Endothelial cell of umbilical vein (primary cell): ENCODE results near the gene LRSAM1. TPM values are rescaled to one million over a fixed set of nuclear protein-coding genes. Genes with fewer than 3 reads are reported as not detected.

ENCODE experiments used
- BruUV-seq: library from RNA; stranded (reverse); fragments of 400-500 nt; replicated peaks from 2 replicates; lab custom pipeline; 2021; lab: Mats Ljungman, UMichigan
- CTCF ChIA-PET: fragments of 300-600, 350-600 bp; sonication (Branson Sonifier 250); formaldehyde crosslinking; loops from one replicate; lab custom pipeline; 2021; ENCODE audit warnings: antibody characterized with exemption, inconsistent platforms; lab: Charles Lee
- POLR2A ChIA-PET: fragments of 300-600, 350-600 bp; sonication (Branson Sonifier 250); formaldehyde crosslinking; loops from one replicate; lab custom pipeline; 2021; ENCODE audit warnings: antibody characterized with exemption, inconsistent platforms; lab: Charles Lee
- DNase-seq: peaks from one replicate; pipeline ENCODE4 v3.0.0-alpha.2; 2011; ENCODE audit warnings: low read depth, low spot score
- FAIRE-seq: peaks from 2 replicates; lab custom pipeline; 2011; peaks lifted over from hg19 to GRCh38; lab: Jason Lieb, UNC
- H2AFZ ChIP-seq: 2 replicates; pipeline ENCODE4 v1.6.0; 2012; ENCODE audit warnings: low read depth, low read length, control low read depth, inconsistent platforms
- H3K27ac ChIP-seq: 2 replicates; pipeline ENCODE4 v1.5.1; 2011; ENCODE audit warnings: low read depth, mild to moderate bottlenecking, control low read depth, low read length, moderate library complexity; ENCODE audit not compliant: insufficient read depth
- H3K27me3 ChIP-seq, 2 experiments: 2 replicates each; pipeline versions ENCODE4 v1.6.0 to v1.6.1; 2011; ENCODE audit warnings: low read length in 2 of 2, mixed read lengths in 1 of 2; ENCODE audit not compliant: control insufficient read depth in 2 of 2, insufficient read depth in 2 of 2
- H3K36me3 ChIP-seq, 2 experiments: 2 replicates in 1 of 2; 3 replicates in 1 of 2; pipeline ENCODE4 v1.5.1; 2011; ENCODE audit warnings: low read length in 2 of 2, mild to moderate bottlenecking in 1 of 2, moderate library complexity in 1 of 2; ENCODE audit not compliant: control insufficient read depth in 2 of 2, insufficient read depth in 2 of 2; ENCODE audit errors: extremely low read depth in 1 of 2
- H3K4me1 ChIP-seq: 3 replicates; pipeline ENCODE4 v1.5.1; 2011; ENCODE audit warnings: mild to moderate bottlenecking, low read length; ENCODE audit not compliant: control insufficient read depth, insufficient read depth; ENCODE audit errors: extremely low read depth
- H3K4me2 ChIP-seq: 2 replicates; pipeline ENCODE4 v1.6.1; 2011; ENCODE audit warnings: low read length, control low read depth, mixed read lengths; ENCODE audit not compliant: insufficient read depth
- H3K4me3 ChIP-seq, 3 experiments: fragments of 200-600 bp in 1 of 3; sonication (generic), shearing (Covaris generic) in 1 of 3; replicated peaks in 1 of 3; 2 replicates each; pipeline ENCODE4 v1.5.1; 2011 to 2016; ENCODE audit warnings: control low read depth in 3 of 3, low read length in 3 of 3, mild to moderate bottlenecking in 2 of 3, inconsistent platforms in 1 of 3, low read depth in 1 of 3, moderate library complexity in 1 of 3; ENCODE audit not compliant: insufficient read depth in 1 of 3
- H3K79me2 ChIP-seq: 2 replicates; pipeline ENCODE4 v1.6.0; 2012; ENCODE audit warnings: low read length, inconsistent platforms; ENCODE audit not compliant: control insufficient read depth, insufficient read depth
- H3K9ac ChIP-seq: replicated peaks from 2 replicates; pipeline ENCODE3; 2011; ENCODE audit warnings: low read length, control low read depth; ENCODE audit not compliant: insufficient read depth; ENCODE audit errors: extremely low read depth
- H3K9me1 ChIP-seq: replicated peaks from 3 replicates; pipeline ENCODE4 v1.6.0; 2011; ENCODE audit warnings: mild to moderate bottlenecking, low read length; ENCODE audit not compliant: control insufficient read depth, insufficient read depth; ENCODE audit errors: extremely low read depth
- H3K9me3 ChIP-seq: replicated peaks from 2 replicates; pipeline ENCODE4 v1.5.1; 2012; ENCODE audit warnings: low read length, inconsistent platforms; ENCODE audit not compliant: control insufficient read depth, insufficient read depth
- H4K20me1 ChIP-seq: replicated peaks from 2 replicates; pipeline ENCODE3; 2011; ENCODE audit warnings: mild to moderate bottlenecking, low read length; ENCODE audit not compliant: control insufficient read depth, insufficient read depth; ENCODE audit errors: extremely low read depth
- EZH2 ChIP-seq: IDR thresholded peaks from 2 replicates; pipeline ENCODE4 v1.6.1; 2012; ENCODE audit warnings: borderline replicate concordance, low read depth, mild to moderate bottlenecking, moderate library complexity, low read length, inconsistent platforms; ENCODE audit not compliant: severe bottlenecking
- FOS ChIP-seq: IDR thresholded peaks from 2 replicates; pipeline ENCODE4 v1.6.1; 2011; ENCODE audit warnings: mild to moderate bottlenecking, low read length, moderate library complexity, borderline replicate concordance; ENCODE audit not compliant: insufficient read depth
- GATA2 ChIP-seq: IDR thresholded peaks from 2 replicates; pipeline ENCODE4 v1.7.0; 2011; ENCODE audit warnings: low read depth, mild to moderate bottlenecking, moderate library complexity, mixed read lengths, low read length; ENCODE audit not compliant: insufficient read length, insufficient read depth
- JUN ChIP-seq: IDR thresholded peaks from 2 replicates; pipeline ENCODE4 v1.6.1; 2011; ENCODE audit warnings: borderline replicate concordance, low read depth; ENCODE audit not compliant: insufficient read length, insufficient read depth
- MYC ChIP-seq: IDR thresholded peaks from one replicate; pipeline ENCODE4 v1.6.1; 2011; ENCODE audit warnings: mild to moderate bottlenecking, low read depth, low read length
- POLR2A ChIP-seq: IDR thresholded peaks from 2 replicates; pipeline ENCODE4 v1.6.1; 2012; ENCODE audit warnings: low read depth, mild to moderate bottlenecking, control low read depth, low read length
- POLR2AphosphoS5 ChIP-seq: IDR thresholded peaks from 2 replicates; pipeline ENCODE4 v1.6.1; 2012; ENCODE audit warnings: low read depth, mild to moderate bottlenecking, control low read depth, low read length, moderate library complexity; ENCODE audit not compliant: insufficient read depth
- dilution Hi-C: fragments of 300-500 bp; cut with MboI; formaldehyde crosslinking; loops from one replicate; pipeline ENCODE4 v1.15.0; 2019; ENCODE audit warnings: low sequenced_read_pairs; ENCODE audit not compliant: extremely low pct_ligation_motif_present
- intact Hi-C: fragments of 100-400 bp; cut with micrococcal nuclease; formaldehyde crosslinking; loops from one replicate; pipeline ENCODE4 v1.10.0; 2022
- polyA plus RNA-seq, 4 experiments: library from polyadenylated mRNA; depleted of rRNA in 3 of 4; stranded (reverse) in 3 of 4; unstranded in 1 of 4; fragments of >200 nt; gene quantifications; 2 replicates each; pipeline versions ENCODE4 v1.2.1 to v1.2.3, GENCODE V29; 2011 to 2012; ENCODE audit warnings: missing spikeins in 1 of 4
- total RNA-seq: library from RNA; stranded (reverse); gene quantifications from 2 replicates; pipeline ENCODE4 v1.2.3, GENCODE V29; 2021
- TF ChIP-seq, protein P1 (sequence below): IDR thresholded peaks from 2 replicates; pipeline ENCODE4 v1.6.1; 2011; ENCODE audit not compliant: insufficient read depth, insufficient read length
- TF ChIP-seq, protein P2 (sequence below), 2 donors: IDR thresholded peaks; 1 replicate in 1 of 2; 2 replicates in 1 of 2; pipeline ENCODE4 v1.5.1; 2011; ENCODE audit warnings: low read length in 2 of 2, mild to moderate bottlenecking in 2 of 2, moderate library complexity in 2 of 2, control low read depth in 1 of 2, inconsistent platforms in 1 of 2, low read depth in 1 of 2; ENCODE audit not compliant: insufficient read depth in 1 of 2; ENCODE audit errors: extremely low read depth in 1 of 2

Gene LRSAM1
- total and polyA plus RNA-seq, 2 donors (not counting 3 experiments of a cell fraction or from before 2014, with no cell fraction given): 10.8 to 18.9 TPM

DNA sequence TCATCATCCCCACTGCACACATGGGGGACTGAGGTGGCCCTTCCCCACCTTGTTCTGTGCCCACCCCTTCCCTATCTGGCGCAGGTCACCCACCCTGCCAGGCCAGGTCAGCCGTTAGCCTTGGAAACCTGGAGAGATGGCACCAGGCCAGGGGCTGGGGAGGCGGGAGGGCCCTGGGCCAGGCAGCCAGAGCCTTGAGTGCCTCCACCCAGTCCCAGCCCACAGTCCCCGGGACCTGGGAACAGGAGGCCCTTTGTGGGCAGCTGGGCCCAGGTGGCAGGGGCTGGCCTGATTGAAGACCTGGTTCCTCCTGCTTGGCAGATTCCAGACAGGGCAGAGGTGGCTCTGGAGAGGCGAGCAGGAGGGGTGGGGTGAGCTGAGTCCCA lies 70.6 kb downstream of the LRSAM1 start:
- Histone ChIP-seq H2AFZ (no peak overlapping the region), H3K4me2 (peak overlapping the region; percentile 13), H3K9me1 (no peaks in the 10 kb centered on the region), H4K20me1 (no peaks in the 10 kb centered on the region), H3K9ac (peak overlapping the region; percentile 79), H3K36me3 (peaks cover 27 to 28% of the 10 kb centered on the region in 2 experiments), H3K4me3 (no peak overlapping the region), H3K27ac (peak overlapping the region; percentile 99), H3K27me3 (no peaks in the 10 kb centered on the region), H3K79me2 (peaks cover 40% of the 10 kb centered on the region), H3K9me3 (no peaks in the 10 kb centered on the region), H3K4me1 (peaks cover 46% of the 10 kb centered on the region)
- FAIRE-seq (no peak), DNase-seq (no peak)
- ChIA-PET POLR2A (interaction anchor here (0.5 to 1.1 kb wide), 3 partner anchors 34 to 67 kb away, joined by 3 to 6 read pairs (median 4); no protein-coding TSS in a partner anchor), CTCF (interaction anchor here (0.7 to 2.4 kb wide), 12 partner anchors 12 to 413 kb away, joined by 3 to 14 read pairs (median 5); partner anchors contain the start of gene TOR2A)
- dilution Hi-C loops (no loop called here), intact Hi-C loops (loop anchor here (1.0 to 10.0 kb wide), 3 partner anchors 34 to 393 kb away; partner anchors contain the start of gene ST6GALNAC4)
- no TSS peak for BruUV-seq
- TF ChIP-seq, protein P1, sequence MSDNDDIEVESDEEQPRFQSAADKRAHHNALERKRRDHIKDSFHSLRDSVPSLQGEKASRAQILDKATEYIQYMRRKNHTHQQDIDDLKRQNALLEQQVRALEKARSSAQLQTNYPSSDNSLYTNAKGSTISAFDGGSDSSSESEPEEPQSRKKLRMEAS: no peak
- TF ChIP-seq GATA2: no peak
- no peak for TF ChIP-seq JUN
- TF ChIP-seq, protein P2, sequence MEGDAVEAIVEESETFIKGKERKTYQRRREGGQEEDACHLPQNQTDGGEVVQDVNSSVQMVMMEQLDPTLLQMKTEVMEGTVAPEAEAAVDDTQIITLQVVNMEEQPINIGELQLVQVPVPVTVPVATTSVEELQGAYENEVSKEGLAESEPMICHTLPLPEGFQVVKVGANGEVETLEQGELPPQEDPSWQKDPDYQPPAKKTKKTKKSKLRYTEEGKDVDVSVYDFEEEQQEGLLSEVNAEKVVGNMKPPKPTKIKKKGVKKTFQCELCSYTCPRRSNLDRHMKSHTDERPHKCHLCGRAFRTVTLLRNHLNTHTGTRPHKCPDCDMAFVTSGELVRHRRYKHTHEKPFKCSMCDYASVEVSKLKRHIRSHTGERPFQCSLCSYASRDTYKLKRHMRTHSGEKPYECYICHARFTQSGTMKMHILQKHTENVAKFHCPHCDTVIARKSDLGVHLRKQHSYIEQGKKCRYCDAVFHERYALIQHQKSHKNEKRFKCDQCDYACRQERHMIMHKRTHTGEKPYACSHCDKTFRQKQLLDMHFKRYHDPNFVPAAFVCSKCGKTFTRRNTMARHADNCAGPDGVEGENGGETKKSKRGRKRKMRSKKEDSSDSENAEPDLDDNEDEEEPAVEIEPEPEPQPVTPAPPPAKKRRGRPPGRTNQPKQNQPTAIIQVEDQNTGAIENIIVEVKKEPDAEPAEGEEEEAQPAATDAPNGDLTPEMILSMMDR (IDR thresholded peaks at IDR 0.05; ENCODE audit: extremely low read depth in 1 of 2, insufficient read depth in 1 of 2, low read depth in 1 of 2, low read length in 2 of 2): no peak
- TF ChIP-seq FOS: no peak
- TF ChIP-seq POLR2A: no peak
- TF ChIP-seq POLR2AphosphoS5: no peak
- TF ChIP-seq MYC: no peak
- TF ChIP-seq EZH2: no peak
